Measurements from ENCODE around the gene CCDC92B.
"Not testable (repeated sequence)": the region's sequence is repeated elsewhere in the genome, so short reads cannot be mapped to it uniquely, and the experiment has no call there.

Gene CCDC92B

GRCh38 chr17:2701996-2702741, 47.3 kb downstream of the CCDC92B start:
- DNase-seq, result no peak

DNA sequence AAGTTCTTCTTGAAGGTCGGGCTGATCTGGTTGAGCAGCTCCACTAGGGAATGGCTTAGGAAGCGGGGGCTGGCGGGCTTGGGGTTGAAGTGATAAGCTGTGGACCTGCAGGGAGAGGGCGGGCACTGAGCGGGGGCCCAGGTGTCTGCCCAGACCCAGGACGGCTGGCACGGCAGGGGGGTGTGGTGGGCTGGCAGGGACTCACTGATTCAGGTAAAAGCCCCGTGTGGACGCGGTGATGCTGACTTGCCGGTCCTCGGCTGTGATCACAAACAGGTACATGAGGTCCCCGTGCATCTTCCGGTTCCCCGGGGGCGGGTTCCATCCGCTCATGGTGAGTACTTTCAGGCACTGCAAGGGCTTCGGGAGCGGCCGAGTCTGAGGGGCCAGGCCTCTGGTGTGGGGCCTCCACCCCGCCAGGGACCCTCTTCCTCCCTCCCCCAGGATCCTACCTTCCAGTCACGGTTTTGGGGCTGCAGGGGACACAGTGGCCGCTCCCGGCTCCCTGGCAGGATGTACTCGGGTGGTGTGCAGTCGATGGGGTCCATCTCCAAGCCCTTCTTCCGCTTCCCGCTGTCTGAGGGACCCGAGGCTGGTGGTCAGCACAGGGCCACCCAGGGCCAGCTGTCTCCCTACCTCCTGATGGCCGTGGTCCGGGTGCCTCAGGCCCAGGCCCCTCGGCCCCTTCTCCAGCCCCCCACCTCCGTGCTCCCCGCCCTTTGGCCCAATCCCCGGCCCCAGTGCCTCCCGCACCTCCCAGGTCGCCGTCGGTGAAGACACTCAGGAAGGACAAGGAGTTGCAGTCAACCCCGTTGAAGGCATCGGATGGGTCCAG, 48.1 kb downstream of the CCDC92B start:
- DNase-seq, result no peak

DNA sequence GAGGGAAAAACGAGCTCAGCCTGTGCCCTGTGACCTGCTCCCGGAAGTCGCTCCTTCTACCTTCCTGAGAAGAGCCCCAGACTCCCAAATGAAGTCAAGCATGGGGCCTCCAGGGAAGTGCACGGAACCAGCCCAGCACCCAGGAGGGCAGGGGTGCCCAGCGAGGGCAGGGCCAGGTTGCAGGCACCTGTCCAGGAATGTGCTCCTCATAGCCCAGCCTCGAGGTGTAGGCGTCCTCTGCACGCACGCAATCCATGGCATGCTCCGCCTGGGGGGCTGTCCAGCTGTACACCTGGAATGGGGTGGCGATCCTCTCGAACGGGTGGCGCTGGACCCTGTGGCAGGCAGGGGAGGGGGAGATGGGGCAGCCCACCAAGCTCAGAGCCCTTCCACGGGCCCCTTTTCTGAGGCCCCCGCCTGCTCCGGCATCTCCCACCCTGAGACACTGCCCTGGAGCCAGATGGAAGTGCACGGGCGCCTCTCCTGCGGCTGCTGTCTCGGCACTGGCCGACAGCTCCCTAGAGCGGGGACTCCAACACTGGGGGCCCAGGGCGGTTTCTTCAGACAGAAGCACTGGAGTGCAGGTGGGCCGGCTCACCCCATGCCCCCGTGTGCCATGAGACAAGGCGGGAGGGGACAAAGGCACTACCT, 48.8 kb downstream of the CCDC92B start:
- DNase-seq, result no peak

GRCh38 chr17:2700030-2700490, 49.4 kb downstream of the CCDC92B start:
- DNase-seq, result no peak

- DNase-seq, result not testable (repeated sequence)
These were observed 50.1 kb downstream of the CCDC92B start for GRCh38 chr17:2699216-2699805.

GRCh38 chr17:2697611-2698162, 51.8 kb downstream of the CCDC92B start:
- no peak for DNase-seq

GRCh38 chr17:2695961-2696760, 53.3 kb downstream of the CCDC92B start:
- DNase-seq, result no peak

DNA sequence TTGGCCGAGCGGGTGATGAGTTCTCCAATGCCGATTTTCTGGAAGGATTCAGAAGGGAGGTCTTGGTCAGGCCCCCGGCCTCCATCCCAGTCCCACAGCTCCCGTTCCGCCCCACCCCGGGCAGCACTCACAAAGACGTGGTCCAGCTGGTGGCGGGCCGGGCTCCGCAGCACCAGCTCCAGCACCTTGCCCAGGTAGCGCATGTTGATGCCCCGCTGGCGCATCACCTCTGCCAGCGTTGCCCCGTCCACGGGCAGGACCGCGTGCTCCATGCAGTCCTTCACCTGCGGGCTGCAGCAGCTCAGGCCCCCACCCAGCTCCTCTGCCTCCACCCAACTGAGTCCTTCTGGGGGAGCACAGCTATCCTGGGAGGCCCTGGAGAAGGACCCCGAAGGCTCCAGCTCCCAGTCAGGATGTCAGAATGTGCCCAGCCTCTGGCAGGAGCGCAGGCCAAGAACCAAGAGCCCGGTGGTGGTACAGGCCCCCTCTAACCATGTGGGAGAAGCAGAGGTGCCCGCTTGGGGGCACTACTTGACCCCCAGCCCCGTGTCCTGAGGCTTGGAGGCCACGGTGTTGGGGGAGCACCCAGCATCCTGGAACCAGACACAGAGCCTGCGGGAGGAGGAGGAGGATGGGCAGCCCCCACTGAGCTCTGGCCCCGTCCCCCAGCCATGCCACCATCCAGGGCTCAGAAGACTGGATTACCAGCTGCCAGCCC, 54.0 kb downstream of the CCDC92B start:
- no peak for DNase-seq

DNA sequence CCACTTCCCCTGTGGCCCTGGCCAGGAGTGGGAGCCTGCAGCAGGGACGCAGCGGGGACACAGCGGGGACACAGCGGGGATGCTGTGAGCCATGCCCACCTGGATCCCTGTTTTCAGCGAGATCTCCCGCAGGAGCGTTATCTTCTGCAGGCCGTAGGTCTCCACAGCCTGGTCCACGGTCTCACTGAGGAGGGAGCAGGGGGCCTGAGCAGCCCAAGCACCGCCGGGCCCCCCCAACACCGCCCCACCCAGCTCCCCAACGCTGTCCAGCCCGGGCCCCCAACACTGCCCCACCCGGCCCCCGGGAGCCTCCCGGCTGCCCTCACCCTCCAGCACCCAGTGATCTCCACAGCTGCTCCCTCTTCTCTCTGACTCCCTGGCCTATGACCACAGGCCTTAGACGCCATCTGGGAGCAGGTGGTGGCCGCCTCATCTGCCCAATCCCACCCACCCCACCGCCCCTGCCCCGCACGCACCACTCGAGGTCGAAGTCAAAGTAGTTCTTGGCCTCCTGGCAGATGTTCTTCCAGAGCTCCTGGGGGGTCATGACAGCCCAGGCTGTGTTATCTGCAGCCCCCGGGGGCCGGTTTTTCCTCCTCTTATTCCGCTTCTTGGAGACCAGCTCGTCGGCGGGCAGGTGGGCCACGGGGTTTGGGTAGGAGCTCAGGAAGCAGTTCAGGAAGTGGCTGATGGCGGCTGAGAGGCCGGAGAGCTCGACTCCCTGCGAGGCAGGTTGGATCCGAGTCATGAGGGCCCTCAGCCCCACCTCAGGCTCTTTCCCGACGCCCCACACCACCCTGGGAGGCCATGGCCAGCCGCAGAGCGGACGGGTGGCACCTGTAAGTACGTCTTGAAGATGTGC, 54.8 kb downstream of the CCDC92B start:
- DNase-seq, result no peak

DNA sequence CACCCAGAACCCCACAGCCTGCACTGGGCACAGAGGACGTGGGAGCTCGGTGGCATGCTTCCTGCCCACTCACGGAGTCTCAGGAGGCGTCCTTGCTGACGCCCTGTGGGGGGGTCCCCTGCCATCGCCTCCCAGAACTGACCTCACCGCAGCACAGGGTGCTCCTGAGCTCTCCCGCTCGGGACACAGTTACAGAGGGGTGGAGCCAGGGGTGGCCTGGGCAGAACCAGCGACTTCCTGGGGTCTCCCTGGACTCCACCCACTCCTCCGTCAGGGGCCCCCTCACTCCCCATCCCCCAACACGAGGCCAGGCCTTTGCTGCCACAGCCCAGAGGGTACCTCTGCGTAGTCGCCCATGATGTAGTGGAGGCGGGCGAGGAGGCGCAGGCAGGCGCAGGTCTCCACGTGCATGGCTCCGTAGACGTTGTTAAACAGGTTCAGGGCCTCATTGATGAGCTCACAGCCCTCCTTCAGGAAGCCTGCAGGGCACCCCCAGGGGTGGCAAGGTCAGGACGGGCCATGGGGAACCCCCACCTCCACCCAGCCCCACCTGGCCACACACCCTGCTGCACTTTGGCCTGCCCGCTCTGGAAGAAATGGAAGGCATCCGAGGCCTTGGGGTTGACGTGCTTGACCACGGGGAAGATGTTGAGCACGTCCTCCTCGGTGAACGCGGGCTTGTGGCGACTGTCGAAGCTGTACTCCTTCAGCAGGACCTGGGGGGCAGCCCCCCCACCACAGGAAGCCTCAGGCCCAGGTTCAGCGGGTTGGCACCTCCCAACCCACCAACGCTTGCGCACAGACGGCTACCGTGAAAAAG, 55.7 kb downstream of the CCDC92B start:
- no peak for DNase-seq

DNA sequence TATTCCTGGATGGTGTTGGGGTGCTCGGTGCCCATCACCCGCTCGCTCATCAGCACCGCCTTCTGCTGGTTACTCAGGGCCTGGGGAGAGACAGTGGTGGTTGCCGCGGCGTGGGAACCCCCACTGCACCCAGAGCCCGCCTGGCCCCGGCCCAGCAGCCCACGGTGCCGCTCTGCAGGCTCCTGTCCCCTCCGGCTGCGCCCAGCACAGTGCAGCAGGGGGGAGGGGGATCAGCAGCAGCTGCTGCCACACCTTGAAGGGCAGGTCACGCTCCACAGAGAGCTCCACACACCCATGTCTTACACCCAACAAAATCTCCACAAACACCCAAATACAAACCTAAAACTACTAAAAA, 56.7 kb downstream of the CCDC92B start:
- no peak for DNase-seq

- no peak for DNase-seq
These were observed 57.3 kb downstream of the CCDC92B start for GRCh38 chr17:2691965-2692780.

DNA sequence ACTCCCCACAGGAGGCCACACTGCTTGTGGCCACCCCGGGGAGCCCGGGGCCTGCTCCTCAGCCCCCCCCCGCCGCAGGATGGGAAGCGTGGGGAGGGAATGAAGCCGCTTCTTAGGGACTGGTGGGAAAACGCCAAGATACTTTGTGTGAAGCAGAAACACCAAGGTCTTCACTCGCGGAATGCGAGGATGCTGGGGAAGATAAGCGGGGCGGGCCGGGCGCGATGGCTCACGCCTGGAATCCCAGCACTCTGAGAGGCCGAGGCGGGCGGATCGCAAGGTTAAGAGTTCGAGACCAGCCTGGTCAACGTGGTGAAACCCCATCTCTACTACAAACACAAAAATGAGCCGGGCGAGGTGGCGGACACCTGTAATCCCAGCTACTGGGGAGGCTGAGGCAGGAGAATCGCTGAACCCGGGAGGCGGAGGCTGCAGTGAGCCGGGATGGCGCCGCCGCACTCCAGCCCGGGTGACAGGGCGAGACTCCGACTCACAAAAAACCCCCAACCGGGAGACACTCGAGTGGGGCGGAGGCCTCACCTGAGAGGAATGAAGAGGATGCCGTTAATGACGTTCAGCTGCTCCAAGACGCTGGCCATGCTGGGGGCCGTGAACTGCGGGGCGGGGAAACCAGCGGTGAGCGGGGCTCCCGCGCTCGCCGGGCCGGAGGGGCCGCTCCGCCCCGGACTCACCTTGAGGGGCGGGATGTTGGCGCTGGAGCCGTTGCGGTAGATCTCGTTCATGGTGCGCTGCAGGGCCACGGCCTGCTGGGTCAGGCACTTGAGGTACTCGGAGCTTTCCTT, 58.2 kb downstream of the CCDC92B start:
- no peak for DNase-seq

GRCh38 chr17:2690165-2691068, 59.0 kb downstream of the CCDC92B start:
- no peak for DNase-seq

GRCh38 chr17:2689411-2690164, 59.9 kb downstream of the CCDC92B start:
- DNase-seq, result no peak
